ENCODE results near the gene LAMB2. TPM values are rescaled to one million over a fixed set of nuclear protein-coding genes. Genes with fewer than 3 reads are reported as not detected.
A peak's percentile ranks its signal among the peaks of the same experiment; 100 is the strongest.

The LAMB2 gene
- total RNA-seq, 3 donors from 2014 or later = 411 to 700 (median 540) TPM

- Histone ChIP-seq H3K27me3 (no peaks in the 10 kb centered on the region), H3K36me3 (peaks cover 56% of the 10 kb centered on the region), H3K4me3 (no peak overlapping the region), H3K4me1 (no peaks in the 10 kb centered on the region), H3K27ac (no peak overlapping the region), H3K9me3 (no peaks in the 10 kb centered on the region)
- intact Hi-C loops (cut with DNase I; ENCODE audit: low total_unique reads) = no loop called here
- TF ChIP-seq POLR2A (IDR thresholded peaks at IDR 0.05) = no peak
- no peak for TF ChIP-seq POLR2AphosphoS5 (IDR thresholded peaks at IDR 0.05)
- no peak for TF ChIP-seq CTCF (IDR thresholded peaks at IDR 0.05)
- DNase-seq (ENCODE audit: low spot score in 2 of 2) = no peak
Observed at GRCh38 chr3:49112262-49112661, 20.6 kb downstream of the LAMB2 start.

GRCh38 chr3:49111347-49111746 is 21.5 kb downstream of the LAMB2 start:
- H3K36me3 ChIP-seq = peaks cover 49% of the 10 kb centered on the region
- DNase-seq (ENCODE audit: low spot score in 2 of 2) = no peak
- H3K27me3 ChIP-seq = no peaks in the 10 kb centered on the region
- no peaks in the 10 kb centered on the region for H3K4me1 ChIP-seq
- TF ChIP-seq POLR2A (IDR thresholded peaks at IDR 0.05) (no peak), POLR2AphosphoS5 (IDR thresholded peaks at IDR 0.05) (no peak), CTCF (IDR thresholded peaks at IDR 0.05) (no peak)
- no peak overlapping the region for H3K27ac ChIP-seq
- H3K9me3 ChIP-seq = no peaks in the 10 kb centered on the region
- intact Hi-C loops (cut with DNase I; ENCODE audit: low total_unique reads) = loop anchor here (1.0 kb wide), 1 partner anchor 25 kb away; no protein-coding TSS in a partner anchor
- H3K4me3 ChIP-seq = no peak overlapping the region

- H3K4me1 ChIP-seq = no peaks in the 10 kb centered on the region
- no peaks in the 10 kb centered on the region for H3K27me3 ChIP-seq
- intact Hi-C loops (cut with DNase I; ENCODE audit: low total_unique reads) = loop anchor here (1.0 kb wide), 1 partner anchor 26 kb away; no protein-coding TSS in a partner anchor
- H3K27ac ChIP-seq = no peak overlapping the region
- no peak for TF ChIP-seq CTCF (IDR thresholded peaks at IDR 0.05)
- TF ChIP-seq POLR2AphosphoS5 (IDR thresholded peaks at IDR 0.05) = no peak
- TF ChIP-seq POLR2A (IDR thresholded peaks at IDR 0.05) = no peak
- H3K9me3 ChIP-seq = no peaks in the 10 kb centered on the region
- no peak overlapping the region for H3K4me3 ChIP-seq
- no peak for DNase-seq (ENCODE audit: low spot score in 2 of 2)
- peaks cover 43% of the 10 kb centered on the region for H3K36me3 ChIP-seq
Observed at GRCh38 chr3:49110780-49111179, 22.1 kb downstream of the LAMB2 start.

GRCh38 chr3:49108346-49108745 is 24.5 kb downstream of the LAMB2 start:
- Histone ChIP-seq H3K9me3 (no peaks in the 10 kb centered on the region), H3K27me3 (no peaks in the 10 kb centered on the region), H3K4me1 (peaks cover 0 to 7% of the 10 kb centered on the region in 2 donors), H3K4me3 (no peak overlapping the region), H3K36me3 (peaks cover 29% of the 10 kb centered on the region), H3K27ac (no peak overlapping the region)
- TF ChIP-seq POLR2A (IDR thresholded peaks at IDR 0.05) = no peak
- TF ChIP-seq POLR2AphosphoS5 (IDR thresholded peaks at IDR 0.05) = no peak
- no peak for TF ChIP-seq CTCF (IDR thresholded peaks at IDR 0.05)
- intact Hi-C loops (cut with DNase I; ENCODE audit: low total_unique reads) = no loop called here
- DNase-seq (ENCODE audit: low spot score in 2 of 2) = no peak

GRCh38 chr3:49104427-49105291 is 28.2 kb downstream of the LAMB2 start, which contains the start of gene QARS1:
Gene QARS1 (minus strand): TSS chr3:49104757. CDS start chr3:49104733, 24 bp downstream.
- peak in 2 of 3 donors; percentile 53 to 60 for TF ChIP-seq POLR2AphosphoS5 (IDR thresholded peaks at IDR 0.05)
- TF ChIP-seq CTCF (IDR thresholded peaks at IDR 0.05) = no peak
- TF ChIP-seq POLR2A (IDR thresholded peaks at IDR 0.05) = no peak
- Histone ChIP-seq H3K27me3 (no peaks in the 10 kb centered on the region), H3K4me1 (peaks cover 0 to 10% of the 10 kb centered on the region in 2 donors), H3K36me3 (peaks cover 18% of the 10 kb centered on the region), H3K9me3 (no peaks in the 10 kb centered on the region), H3K27ac (peak within 1 kb of the TSS; percentile 74 to 85), H3K4me3 (peak within 1 kb of the TSS; percentile 78 to 98 (median 94))
- peak; percentile 93 to 94 for DNase-seq (ENCODE audit: low spot score in 2 of 2)
- intact Hi-C loops (cut with DNase I; ENCODE audit: low total_unique reads) = loop anchor here (1.0 kb wide), 1 partner anchor 16 kb away; the partner anchor contains the start of gene USP19
